ENCODE data around the gene RPUSD3. TPM values are rescaled to one million over a fixed set of nuclear protein-coding genes. Genes with fewer than 3 reads are reported as not detected.

The RPUSD3 gene
- total RNA-seq, 1 donor from 2014 or later, result 36.5 TPM

- DNase-seq, result no peak
- H3K9me3 ChIP-seq, result no peaks in the 10 kb centered on the region
- H3K27ac ChIP-seq, result no peak overlapping the region
- intact Hi-C loops (cut with DNase I), result no loop called here
- peaks cover 7% of the 10 kb centered on the region for H3K4me1 ChIP-seq
- no peak overlapping the region for H3K4me3 ChIP-seq
- H3K36me3 ChIP-seq, result peaks cover 76% of the 10 kb centered on the region
- TF ChIP-seq, protein P1, sequence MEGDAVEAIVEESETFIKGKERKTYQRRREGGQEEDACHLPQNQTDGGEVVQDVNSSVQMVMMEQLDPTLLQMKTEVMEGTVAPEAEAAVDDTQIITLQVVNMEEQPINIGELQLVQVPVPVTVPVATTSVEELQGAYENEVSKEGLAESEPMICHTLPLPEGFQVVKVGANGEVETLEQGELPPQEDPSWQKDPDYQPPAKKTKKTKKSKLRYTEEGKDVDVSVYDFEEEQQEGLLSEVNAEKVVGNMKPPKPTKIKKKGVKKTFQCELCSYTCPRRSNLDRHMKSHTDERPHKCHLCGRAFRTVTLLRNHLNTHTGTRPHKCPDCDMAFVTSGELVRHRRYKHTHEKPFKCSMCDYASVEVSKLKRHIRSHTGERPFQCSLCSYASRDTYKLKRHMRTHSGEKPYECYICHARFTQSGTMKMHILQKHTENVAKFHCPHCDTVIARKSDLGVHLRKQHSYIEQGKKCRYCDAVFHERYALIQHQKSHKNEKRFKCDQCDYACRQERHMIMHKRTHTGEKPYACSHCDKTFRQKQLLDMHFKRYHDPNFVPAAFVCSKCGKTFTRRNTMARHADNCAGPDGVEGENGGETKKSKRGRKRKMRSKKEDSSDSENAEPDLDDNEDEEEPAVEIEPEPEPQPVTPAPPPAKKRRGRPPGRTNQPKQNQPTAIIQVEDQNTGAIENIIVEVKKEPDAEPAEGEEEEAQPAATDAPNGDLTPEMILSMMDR (IDR thresholded peaks at IDR 0.05), result no peak
- H3K27me3 ChIP-seq (ENCODE audit: low read depth), result no peaks in the 10 kb centered on the region
- no peak for ATAC-seq
These were observed 38.8 kb downstream of the RPUSD3 start for GRCh38 chr3:9804996-9805395.

GRCh38 chr3:9803494-9803893, 40.3 kb downstream of the RPUSD3 start:
- H3K4me3 ChIP-seq, result no peak overlapping the region

DNA sequence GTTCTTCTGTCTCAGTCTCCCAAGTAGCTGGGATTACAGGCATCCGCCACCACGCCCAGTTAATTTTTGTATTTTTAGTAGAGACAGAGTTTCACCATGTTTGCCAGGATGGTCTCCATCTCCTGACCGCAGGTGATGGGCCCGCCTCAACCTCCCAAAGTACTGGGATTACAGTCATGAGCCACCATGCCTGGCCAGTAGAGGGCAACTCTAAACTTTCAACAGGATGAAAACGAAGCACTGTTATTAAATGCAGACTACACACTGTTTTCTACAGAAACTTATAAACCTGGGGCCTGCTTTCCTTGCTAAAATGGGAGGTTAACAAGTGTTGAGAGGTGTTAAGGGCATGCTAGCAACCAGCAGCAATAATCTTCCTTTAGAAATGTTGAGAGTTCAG, 43.3 kb downstream of the RPUSD3 start:
- Histone ChIP-seq H3K4me1 (peaks cover 13% of the 10 kb centered on the region), H3K27ac (no peak overlapping the region), H3K4me3 (no peak overlapping the region), H3K27me3 (ENCODE audit: low read depth) (no peaks in the 10 kb centered on the region), H3K9me3 (no peaks in the 10 kb centered on the region), H3K36me3 (peaks cover 100% of the 10 kb centered on the region)
- intact Hi-C loops (cut with DNase I), result no loop called here
- TF ChIP-seq, protein P1 (IDR thresholded peaks at IDR 0.05), result no peak
- no peak for ATAC-seq
- DNase-seq, result no peak

More at GRCh38 chr3:9803494-9803893, 40.3 kb downstream of the RPUSD3 start:
- intact Hi-C loops (cut with DNase I), result no loop called here
- Histone ChIP-seq H3K27ac (no peak overlapping the region), H3K4me1 (no peaks in the 10 kb centered on the region), H3K36me3 (peaks cover 91% of the 10 kb centered on the region), H3K9me3 (no peaks in the 10 kb centered on the region), H3K27me3 (ENCODE audit: low read depth) (no peaks in the 10 kb centered on the region)
- ATAC-seq, result no peak
- no peak for DNase-seq
- TF ChIP-seq, protein P1 (IDR thresholded peaks at IDR 0.05), result no peak

- H3K9me3 ChIP-seq, result no peaks in the 10 kb centered on the region
- peaks cover 34% of the 10 kb centered on the region for H3K4me1 ChIP-seq
- no peaks in the 10 kb centered on the region for H3K27me3 ChIP-seq (ENCODE audit: low read depth)
- ATAC-seq, result no peak
- H3K4me3 ChIP-seq, result no peak overlapping the region
- peaks cover 83% of the 10 kb centered on the region for H3K36me3 ChIP-seq
- H3K27ac ChIP-seq, result no peak overlapping the region
- intact Hi-C loops (cut with DNase I), result no loop called here
- no peak for DNase-seq
- TF ChIP-seq, protein P1 (IDR thresholded peaks at IDR 0.05), result no peak
These were observed 46.4 kb downstream of the RPUSD3 start for GRCh38 chr3:9797196-9797945.

- TF ChIP-seq, protein P1 (IDR thresholded peaks at IDR 0.05), result no peak
- intact Hi-C loops (cut with DNase I), result no loop called here
These were observed 48.6 kb downstream of the RPUSD3 start for GRCh38 chr3:9795207-9795606.

More at GRCh38 chr3:9795207-9795606, 48.6 kb downstream of the RPUSD3 start:
- Histone ChIP-seq H3K36me3 (peaks cover 71% of the 10 kb centered on the region), H3K4me1 (peaks cover 48% of the 10 kb centered on the region), H3K4me3 (no peak overlapping the region), H3K9me3 (no peaks in the 10 kb centered on the region), H3K27ac (no peak overlapping the region), H3K27me3 (ENCODE audit: low read depth) (no peaks in the 10 kb centered on the region)
- no peak for DNase-seq
- ATAC-seq, result no peak

Measured in lower lobe of right lung (tissue), 2 donors.